Mesenchymal stem cell (in vitro differentiated cells and primary cell): ENCODE measurements around the gene CEMIP.

ENCODE experiments used
- DNase-seq: peaks from one replicate; pipeline ENCODE4 v3.0.0-alpha.2; 2013
- H2AFZ ChIP-seq: one replicate; pipeline ENCODE4 v1.6.1; 2013; ENCODE audit warnings: low read depth, mild to moderate bottlenecking, control low read depth, inconsistent platforms, low read length, moderate library complexity
- H2AK5ac ChIP-seq: 2 replicates; pipeline ENCODE4 v1.6.1; 2013; ENCODE audit warnings: low read length, moderate library complexity, mild to moderate bottlenecking, inconsistent platforms; ENCODE audit not compliant: severe bottlenecking
- H2BK120ac ChIP-seq: one replicate; pipeline ENCODE4 v1.6.1; 2013; ENCODE audit warnings: low read depth, mild to moderate bottlenecking, inconsistent platforms, low read length, moderate library complexity
- H2BK12ac ChIP-seq, 2 experiments: one replicate each; pipeline ENCODE4 v1.6.1; 2013; ENCODE audit warnings: inconsistent platforms in 2 of 2, low read length in 2 of 2, mild to moderate bottlenecking in 2 of 2, moderate library complexity in 2 of 2, control low read depth in 1 of 2
- H2BK15ac ChIP-seq: one replicate; pipeline ENCODE4 v1.6.1; 2013; ENCODE audit warnings: mild to moderate bottlenecking, low read depth, inconsistent platforms; ENCODE audit not compliant: poor library complexity, severe bottlenecking
- H2BK5ac ChIP-seq: 2 replicates; pipeline ENCODE4 v1.6.1; 2013; ENCODE audit warnings: low read depth, mild to moderate bottlenecking, low read length, control low read depth, inconsistent platforms; ENCODE audit not compliant: poor library complexity, severe bottlenecking
- H3K14ac ChIP-seq, 2 experiments: one replicate each; pipeline ENCODE4 v1.6.1; 2013; ENCODE audit warnings: inconsistent platforms in 2 of 2, low read length in 2 of 2, control low read depth in 1 of 2, mild to moderate bottlenecking in 1 of 2, moderate library complexity in 1 of 2
- H3K18ac ChIP-seq, 2 experiments: one replicate each; pipeline ENCODE4 v1.6.1; 2013; ENCODE audit warnings: inconsistent platforms in 2 of 2, low read length in 2 of 2, control low read depth in 1 of 2, low read depth in 1 of 2, mild to moderate bottlenecking in 1 of 2
- H3K23ac ChIP-seq, 2 experiments: one replicate each; pipeline ENCODE4 v1.6.1; 2013; ENCODE audit warnings: inconsistent platforms in 2 of 2, low read length in 2 of 2, mild to moderate bottlenecking in 2 of 2, moderate library complexity in 2 of 2, control low read depth in 1 of 2
- H3K27ac ChIP-seq: 2 replicates; pipeline ENCODE4 v1.5.1; 2013; ENCODE audit warnings: mild to moderate bottlenecking, moderate library complexity, low read length, control low read depth, inconsistent platforms; ENCODE audit not compliant: poor library complexity, severe bottlenecking
- H3K27me3 ChIP-seq, 2 experiments: 2 replicates each; pipeline versions ENCODE4 v1.6.1 to v1.7.0; 2013; ENCODE audit warnings: low read length in 2 of 2, mild to moderate bottlenecking in 2 of 2, moderate library complexity in 2 of 2, control low read depth in 1 of 2, inconsistent platforms in 1 of 2; ENCODE audit not compliant: control insufficient read depth in 1 of 2, insufficient read depth in 1 of 2
- H3K36me3 ChIP-seq, 2 experiments: 2 replicates each; pipeline versions ENCODE4 v1.6.1 to v1.7.0; 2013; ENCODE audit warnings: low read length in 2 of 2, control low read depth in 1 of 2, inconsistent platforms in 1 of 2, low read depth in 1 of 2, mild to moderate bottlenecking in 1 of 2; ENCODE audit not compliant: insufficient read depth in 2 of 2, control insufficient read depth in 1 of 2
- H3K4ac ChIP-seq, 2 experiments: one replicate each; pipeline ENCODE4 v1.6.1; 2013; ENCODE audit warnings: inconsistent platforms in 2 of 2, low read length in 2 of 2, mild to moderate bottlenecking in 2 of 2, moderate library complexity in 2 of 2, control low read depth in 1 of 2, low read depth in 1 of 2
- H3K4me1 ChIP-seq: 2 replicates; pipeline ENCODE4 v1.6.1; 2013; ENCODE audit warnings: low read depth, low read length, control low read depth; ENCODE audit not compliant: control insufficient read depth, insufficient read depth
- H3K4me2 ChIP-seq: 2 replicates; pipeline ENCODE4 v1.6.1; 2013; ENCODE audit warnings: low read length, mild to moderate bottlenecking, inconsistent platforms; ENCODE audit not compliant: poor library complexity, severe bottlenecking
- H3K4me3 ChIP-seq, 2 experiments: 2 replicates each; pipeline versions ENCODE4 v1.5.1 to v1.7.0; 2013; ENCODE audit warnings: low read length in 2 of 2, mild to moderate bottlenecking in 2 of 2, control low read depth in 1 of 2, low read depth in 1 of 2; ENCODE audit not compliant: insufficient read depth in 1 of 2
- H3K79me1 ChIP-seq: replicated peaks from 2 replicates; pipeline ENCODE4 v1.6.1; 2013; ENCODE audit warnings: mild to moderate bottlenecking, control low read depth, low read length, inconsistent platforms; ENCODE audit not compliant: poor library complexity, severe bottlenecking
- H3K9ac ChIP-seq: 2 replicates; pipeline ENCODE4 v1.7.0; 2013; ENCODE audit warnings: mild to moderate bottlenecking, low read length, moderate library complexity
- H3K9me3 ChIP-seq: 2 replicates; pipeline ENCODE4 v1.7.0; 2013; ENCODE audit warnings: mild to moderate bottlenecking, low read length; ENCODE audit not compliant: control insufficient read depth
- H4K8ac ChIP-seq: one replicate; pipeline ENCODE4 v1.6.1; 2013; ENCODE audit warnings: inconsistent platforms, mild to moderate bottlenecking, low read length, moderate library complexity
- H4K91ac ChIP-seq: one replicate; pipeline ENCODE4 v1.6.1; 2013; ENCODE audit warnings: mild to moderate bottlenecking, low read length, inconsistent platforms
- whole genome bisulfite sequencing: methylation state at CpG from one replicate; pipeline ENCODE4 v1.1.7; 2013; ENCODE audit warnings: mixed read lengths; 5-methylcytosine and 5-hydroxymethylcytosine counted together

Gene CEMIP

GRCh38 chr15:80832686-80833085, 53.5 kb downstream of the CEMIP start:
- Histone ChIP-seq H3K4me1 (no peaks in the 10 kb centered on the region), H3K36me3 (peaks cover 0 to 81% of the 10 kb centered on the region in 2 experiments), H2BK15ac (no peak overlapping the region), H3K79me1 (no peaks in the 10 kb centered on the region), H3K9ac (no peak overlapping the region), H2BK5ac (no peak overlapping the region), H3K18ac (no peak overlapping the region), H3K4me2 (no peak overlapping the region), H2BK12ac (no peak overlapping the region), H2AK5ac (no peak overlapping the region), H3K27me3 (peaks cover 0 to 10% of the 10 kb centered on the region in 2 experiments), H3K4me3 (no peak overlapping the region), H3K14ac (peak overlapping the region in 1 of 2 experiments; percentile 74), H3K23ac (no peak overlapping the region), H4K91ac (no peak overlapping the region), H3K27ac (no peak overlapping the region), H2AFZ (no peak overlapping the region), H3K4ac (no peak overlapping the region), H3K9me3 (no peaks in the 10 kb centered on the region), H2BK120ac (no peak overlapping the region), H4K8ac (no peak overlapping the region)
- 50% methylated on average over 3 of the region's 3 CpGs for WGBS
- DNase-seq: no peak

GRCh38 chr15:80834402-80834801, 55.2 kb downstream of the CEMIP start:
- WGBS: 100% methylated on average over 1 of the region's 2 CpGs
- Histone ChIP-seq H2BK120ac (no peak overlapping the region), H3K36me3 (peaks cover 0 to 86% of the 10 kb centered on the region in 2 experiments), H3K14ac (no peak overlapping the region), H3K9ac (no peak overlapping the region), H3K23ac (no peak overlapping the region), H3K4me1 (peaks cover 7% of the 10 kb centered on the region), H3K4ac (no peak overlapping the region), H3K18ac (no peak overlapping the region), H2BK5ac (no peak overlapping the region), H3K79me1 (no peaks in the 10 kb centered on the region), H2AFZ (no peak overlapping the region), H4K8ac (no peak overlapping the region), H3K27me3 (peaks cover 0 to 18% of the 10 kb centered on the region in 2 experiments), H2BK12ac (no peak overlapping the region), H2BK15ac (no peak overlapping the region), H4K91ac (no peak overlapping the region), H2AK5ac (no peak overlapping the region), H3K9me3 (no peaks in the 10 kb centered on the region), H3K4me3 (no peak overlapping the region), H3K4me2 (no peak overlapping the region), H3K27ac (no peak overlapping the region)
- DNase-seq: no peak

GRCh38 chr15:80834906-80835305, 55.7 kb downstream of the CEMIP start:
- no peak overlapping the region for H4K8ac ChIP-seq
- 100% methylated on average over 1 of the region's 1 CpG for WGBS
- no peak overlapping the region for H2AK5ac ChIP-seq

GRCh38 chr15:80835336-80835735, 56.2 kb downstream of the CEMIP start:
- Histone ChIP-seq H2AFZ (no peak overlapping the region), H3K4me3 (no peak overlapping the region), H3K36me3 (peaks cover 0 to 84% of the 10 kb centered on the region in 2 experiments), H3K79me1 (no peaks in the 10 kb centered on the region), H3K4me2 (no peak overlapping the region), H2BK15ac (no peak overlapping the region), H2BK120ac (no peak overlapping the region), H3K23ac (no peak overlapping the region), H2BK12ac (no peak overlapping the region), H3K9ac (no peak overlapping the region), H4K8ac (no peak overlapping the region), H3K27ac (no peak overlapping the region), H3K4ac (no peak overlapping the region), H3K4me1 (peaks cover 8% of the 10 kb centered on the region), H3K18ac (no peak overlapping the region), H3K9me3 (no peaks in the 10 kb centered on the region), H2BK5ac (no peak overlapping the region), H3K27me3 (peaks cover 0 to 18% of the 10 kb centered on the region in 2 experiments), H4K91ac (no peak overlapping the region), H2AK5ac (no peak overlapping the region), H3K14ac (no peak overlapping the region)
- 64% methylated on average over 4 of the region's 4 CpGs for WGBS
- DNase-seq: no peak

More at GRCh38 chr15:80834906-80835305, 55.7 kb downstream of the CEMIP start:
- Histone ChIP-seq H3K23ac (no peak overlapping the region), H3K79me1 (no peaks in the 10 kb centered on the region), H2BK15ac (no peak overlapping the region), H2BK12ac (no peak overlapping the region), H2AFZ (no peak overlapping the region), H3K9ac (no peak overlapping the region), H3K27me3 (peaks cover 0 to 18% of the 10 kb centered on the region in 2 experiments), H3K9me3 (no peaks in the 10 kb centered on the region), H3K4me3 (no peak overlapping the region), H3K27ac (no peak overlapping the region), H3K14ac (no peak overlapping the region), H2BK120ac (no peak overlapping the region), H3K4ac (no peak overlapping the region), H2BK5ac (no peak overlapping the region), H3K36me3 (peaks cover 0 to 85% of the 10 kb centered on the region in 2 experiments), H3K4me1 (peaks cover 8% of the 10 kb centered on the region), H3K4me2 (no peak overlapping the region), H3K18ac (no peak overlapping the region), H4K91ac (no peak overlapping the region)
- DNase-seq: no peak
